HL-60 (cell line): ENCODE data around the gene PIGBOS1.

Experiments used
- GABPA ChIP-seq: IDR thresholded peaks from 2 replicates; pipeline ENCODE4 v1.6.1; 2012; ENCODE audit warnings: low read depth
- POLR2AphosphoS5 ChIP-seq: IDR thresholded peaks from 2 replicates; pipeline ENCODE4 v1.6.1; 2012; ENCODE audit warnings: low read depth
- TF ChIP-seq, protein P1 (sequence below): IDR thresholded peaks from one replicate; pipeline ENCODE4 v1.5.1; 2011; ENCODE audit warnings: low read length, control low read depth, inconsistent platforms; ENCODE audit not compliant: insufficient read depth

DNA sequence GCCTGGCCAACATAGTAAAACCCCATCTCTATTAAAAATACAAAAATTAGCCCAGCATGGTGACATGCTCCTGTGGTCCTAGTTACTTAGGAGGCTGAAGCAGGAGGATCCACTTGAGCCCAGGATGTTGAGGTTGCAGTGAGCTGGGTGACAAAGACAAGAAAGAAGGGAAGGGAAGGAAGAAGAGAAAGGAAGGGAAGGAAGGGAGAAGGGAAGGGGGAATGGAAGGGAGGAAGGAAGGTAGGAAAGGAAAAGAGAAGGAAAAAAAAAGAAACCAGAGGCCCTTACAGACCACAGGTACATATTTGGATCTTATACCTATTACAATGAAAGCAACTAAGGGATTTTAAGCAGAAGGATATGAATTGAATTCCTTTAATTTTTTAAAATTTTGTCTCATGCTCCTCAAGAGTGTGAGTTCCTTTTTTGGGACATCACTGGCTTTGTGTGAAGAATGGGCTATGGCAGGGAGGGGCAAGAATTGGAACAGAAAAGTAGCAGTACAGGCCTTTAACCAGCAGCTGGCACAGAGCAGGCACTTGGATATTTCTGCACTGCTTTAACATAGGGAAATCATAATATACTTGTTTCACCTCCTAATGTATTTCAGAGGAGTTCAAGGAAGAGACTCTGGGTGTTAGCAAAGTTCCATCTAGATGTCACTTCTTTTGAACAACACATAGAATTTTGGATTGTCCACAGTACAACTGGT lies 37.2 kb downstream of the PIGBOS1 start:
- TF ChIP-seq, protein P1, sequence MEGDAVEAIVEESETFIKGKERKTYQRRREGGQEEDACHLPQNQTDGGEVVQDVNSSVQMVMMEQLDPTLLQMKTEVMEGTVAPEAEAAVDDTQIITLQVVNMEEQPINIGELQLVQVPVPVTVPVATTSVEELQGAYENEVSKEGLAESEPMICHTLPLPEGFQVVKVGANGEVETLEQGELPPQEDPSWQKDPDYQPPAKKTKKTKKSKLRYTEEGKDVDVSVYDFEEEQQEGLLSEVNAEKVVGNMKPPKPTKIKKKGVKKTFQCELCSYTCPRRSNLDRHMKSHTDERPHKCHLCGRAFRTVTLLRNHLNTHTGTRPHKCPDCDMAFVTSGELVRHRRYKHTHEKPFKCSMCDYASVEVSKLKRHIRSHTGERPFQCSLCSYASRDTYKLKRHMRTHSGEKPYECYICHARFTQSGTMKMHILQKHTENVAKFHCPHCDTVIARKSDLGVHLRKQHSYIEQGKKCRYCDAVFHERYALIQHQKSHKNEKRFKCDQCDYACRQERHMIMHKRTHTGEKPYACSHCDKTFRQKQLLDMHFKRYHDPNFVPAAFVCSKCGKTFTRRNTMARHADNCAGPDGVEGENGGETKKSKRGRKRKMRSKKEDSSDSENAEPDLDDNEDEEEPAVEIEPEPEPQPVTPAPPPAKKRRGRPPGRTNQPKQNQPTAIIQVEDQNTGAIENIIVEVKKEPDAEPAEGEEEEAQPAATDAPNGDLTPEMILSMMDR: no peak
- TF ChIP-seq GABPA (no peak), POLR2AphosphoS5 (no peak)
